GM20000 (cell line): ENCODE measurements around the gene POU2AF1.
A peak's percentile ranks its signal among the peaks of the same experiment; 100 is the strongest.

Experiments used
- DNase-seq: peaks from one replicate; pipeline ENCODE4 v3.0.0; 2012; ENCODE audit warnings: low spot score
- CTCF ChIP-seq: IDR thresholded peaks from 2 replicates; pipeline ENCODE4 v1.5.1; 2012; ENCODE audit warnings: mild to moderate bottlenecking, control low read depth; ENCODE audit errors: extremely low read depth, missing control alignments

POU2AF1 gene

GRCh38 chr11:111372538-111372937, 6.5 kb downstream of the POU2AF1 start:
- TF ChIP-seq CTCF, result no peak
- DNase-seq, result no peak

GRCh38 chr11:111370902-111371578, 8.0 kb downstream of the POU2AF1 start:
- DNase-seq, result peak; percentile 33
- no peak for TF ChIP-seq CTCF

- no peak for TF ChIP-seq CTCF
- DNase-seq, result no peak
These were observed 8.7 kb downstream of the POU2AF1 start for GRCh38 chr11:111370270-111370901.

- no peak for TF ChIP-seq CTCF
- no peak for DNase-seq
These were observed 10.9 kb downstream of the POU2AF1 start for GRCh38 chr11:111368285-111368560.

GRCh38 chr11:111367411-111368284, 11.4 kb downstream of the POU2AF1 start:
- DNase-seq, result peak; percentile 72
- TF ChIP-seq CTCF, result no peak

- no peak for TF ChIP-seq CTCF
These were observed 12.3 kb downstream of the POU2AF1 start for GRCh38 chr11:111366560-111367410.

More at GRCh38 chr11:111366560-111367410, 12.3 kb downstream of the POU2AF1 start:
- DNase-seq, result no peak
